B cell (primary cell): Measurements from ENCODE around the gene CDC42SE2. TPM values are rescaled to one million over a fixed set of nuclear protein-coding genes. Genes with fewer than 3 reads are reported as not detected.

ENCODE experiments used
- ATAC-seq: fragments of 200-7000 bp; cut with Tn5 transposase; one replicate; pipeline ENCODE4 v1.10.0; 2021; ENCODE audit warnings: low read depth, mild to moderate bottlenecking, moderate number of reproducible peaks, moderate library complexity
- CTCF ChIA-PET: fragments of 350-600 bp; sonication (Branson Sonifier 250); formaldehyde crosslinking; loops from one replicate; lab custom pipeline; 2021; ENCODE audit warnings: antibody characterized with exemption, inconsistent platforms; lab: Charles Lee
- POLR2A ChIA-PET: fragments of 350-600 bp; sonication (Branson Sonifier 250); formaldehyde crosslinking; loops from one replicate; lab custom pipeline; 2021; ENCODE audit warnings: antibody characterized with exemption; lab: Charles Lee
- DNase-seq: peaks from one replicate; pipeline ENCODE4 v3.0.0; 2013
- H2AFZ ChIP-seq: 2 replicates; pipeline ENCODE4 v1.6.1; 2012; ENCODE audit warnings: mild to moderate bottlenecking, low read depth, low read length; ENCODE audit not compliant: insufficient read depth, poor library complexity, severe bottlenecking
- H3K27ac ChIP-seq, 2 donors: 1 replicate in 1 of 2; 2 replicates in 1 of 2; pipeline ENCODE4 v1.5.1; 2012 to 2013; ENCODE audit warnings: low read length in 2 of 2, mild to moderate bottlenecking in 2 of 2, moderate library complexity in 1 of 2
- H3K27me3 ChIP-seq, 4 experiments: fragments of 200-600 bp in 1 of 4; sonication (generic) in 1 of 4; replicated peaks in 1 of 4; 1 replicate in 2 of 4; 2 replicates in 2 of 4; pipeline versions ENCODE4 v1.6.1 to v1.7.0; 2013 to 2016; ENCODE audit warnings: low read length in 3 of 4, mild to moderate bottlenecking in 2 of 4, mixed read lengths in 1 of 4, moderate library complexity in 1 of 4; ENCODE audit not compliant: insufficient read depth in 4 of 4, control insufficient read depth in 3 of 4; ENCODE audit errors: control extremely low read depth in 1 of 4
- H3K36me3 ChIP-seq, 2 experiments: replicated peaks in 1 of 2; 1 replicate in 1 of 2; 2 replicates in 1 of 2; pipeline versions ENCODE4 v1.6.1 to v1.7.1; 2013; ENCODE audit warnings: low read length in 1 of 2; ENCODE audit not compliant: insufficient read depth in 2 of 2, control insufficient read depth in 1 of 2; ENCODE audit errors: control extremely low read depth in 1 of 2, extremely low read depth in 1 of 2
- H3K4me1 ChIP-seq, 2 donors: fragments of 200-600 bp in 1 of 2; sonication (generic) in 1 of 2; 1 replicate in 1 of 2; 2 replicates in 1 of 2; pipeline versions ENCODE4 v1.5.1 to v1.6.1; 2013 to 2017; ENCODE audit warnings: low read length in 2 of 2; ENCODE audit not compliant: control insufficient read depth in 2 of 2, insufficient read depth in 2 of 2
- H3K4me2 ChIP-seq: replicated peaks from 2 replicates; pipeline ENCODE3; 2012; ENCODE audit warnings: mild to moderate bottlenecking, low read depth, low read length; ENCODE audit not compliant: poor library complexity, severe bottlenecking
- H3K4me3 ChIP-seq, 5 experiments: fragments of 200-600 bp in 1 of 5; sonication (generic) in 1 of 5; 1 replicate in 3 of 5; 2 replicates in 2 of 5; pipeline versions ENCODE4 v1.5.1 to v1.7.0; 2011 to 2016; ENCODE audit warnings: low read length in 4 of 5, mild to moderate bottlenecking in 4 of 5, low read depth in 2 of 5, control low read depth in 1 of 5, moderate library complexity in 1 of 5; ENCODE audit not compliant: insufficient read depth in 1 of 5; ENCODE audit errors: control extremely low read depth in 1 of 5, extremely low read depth in 1 of 5
- H3K79me2 ChIP-seq: fragments of 200-600 bp; sonication (generic); one replicate; pipeline ENCODE4 v1.6.0; 2016; ENCODE audit warnings: low read length; ENCODE audit not compliant: control insufficient read depth, insufficient read depth
- H3K9ac ChIP-seq: fragments of 200-600 bp; sonication (generic); 2 replicates; pipeline ENCODE4 v1.6.1; 2017; ENCODE audit warnings: mild to moderate bottlenecking, low read length, moderate library complexity
- H3K9me3 ChIP-seq, 3 donors: one replicate each; pipeline versions ENCODE4 v1.6.1 to v1.7.1; 2013; ENCODE audit warnings: low read length in 2 of 3; ENCODE audit not compliant: control insufficient read depth in 2 of 3, insufficient read depth in 1 of 3; ENCODE audit errors: control extremely low read depth in 1 of 3
- H4K20me1 ChIP-seq: 2 replicates; pipeline ENCODE4 v1.6.0; 2012; ENCODE audit warnings: mild to moderate bottlenecking, low read length; ENCODE audit not compliant: insufficient read depth, control insufficient read depth, poor library complexity, severe bottlenecking
- H3K27ac Mint-ChIP-seq: one replicate; pipeline ENCODE4 v1.8.0; 2021; ENCODE audit warnings: mixed read lengths
- H3K27me3 Mint-ChIP-seq: one replicate; pipeline ENCODE4 v1.8.0; 2021; ENCODE audit warnings: mixed read lengths
- H3K4me1 Mint-ChIP-seq: one replicate; pipeline ENCODE4 v1.8.0; 2021; ENCODE audit warnings: mixed read lengths
- H3K4me3 Mint-ChIP-seq: one replicate; pipeline ENCODE4 v1.8.0; 2021; ENCODE audit warnings: mixed read lengths
- H3K9me3 Mint-ChIP-seq: one replicate; pipeline ENCODE4 v1.8.0; 2022; ENCODE audit warnings: mixed read lengths; ENCODE audit not compliant: insufficient read depth
- CTCF ChIP-seq: fragments of 200-600 bp; IDR thresholded peaks from one replicate; pipeline ENCODE4 v1.8.0; 2022; ENCODE audit warnings: antibody characterized with exemption, mild to moderate bottlenecking
- EZH2 ChIP-seq: IDR thresholded peaks from 2 replicates; pipeline ENCODE4 v1.6.1; 2012; ENCODE audit warnings: borderline replicate concordance, low read depth, mild to moderate bottlenecking, moderate library complexity, low read length; ENCODE audit not compliant: insufficient read depth, poor library complexity, severe bottlenecking
- WGBS: methylation state at CpG from one replicate; pipeline ENCODE4 v1.1.5; 2013; ENCODE audit warnings: missing lambda C conversion rate; ENCODE audit not compliant: insufficient coverage; 5-methylcytosine and 5-hydroxymethylcytosine counted together
- intact Hi-C: fragments of 100-400 bp; cut with micrococcal nuclease; formaldehyde crosslinking; loops from one replicate; pipeline ENCODE4 v1.10.0; 2022
- polyA plus RNA-seq: library from polyadenylated mRNA; depleted of rRNA; stranded (reverse); fragments of >200 nt; gene quantifications from 2 replicates; pipeline ENCODE4 v1.2.3, GENCODE V29; 2012
- total RNA-seq, 2 donors: library from RNA; stranded (reverse); fragments of 120-200 nt in 1 of 2; gene quantifications; 1 replicate in 1 of 2; 2 replicates in 1 of 2; pipeline versions ENCODE4 v1.2.3 to v1.2.4, GENCODE V29; 2013 to 2022

CDC42SE2 gene
- total and polyA plus RNA-seq, 2 donors (not counting 1 experiment from before 2014, with no cell fraction given): 42.5 to 161 TPM

GRCh38 chr5:131254741-131255140 lies 9.1 kb upstream of the CDC42SE2 start:
- H3K9ac ChIP-seq: no peak overlapping the region
- no peak for ATAC-seq
- H3K79me2 ChIP-seq: peaks cover 76% of the 10 kb centered on the region
- DNase-seq: no peak
- no peaks in the 10 kb centered on the region for H3K27me3 ChIP-seq
- TF ChIP-seq CTCF (no peak), EZH2 (no peak)
- WGBS: no CpG with 5 or more reads among the region's 2 CpGs
- POLR2A ChIA-PET: interaction anchor here (0.6 to 1.0 kb wide), 2 partner anchors 8 to 10 kb away, joined by 3 to 6 read pairs; no protein-coding TSS in a partner anchor
- peaks cover 5% of the 10 kb centered on the region for H4K20me1 ChIP-seq
- CTCF ChIA-PET: interaction anchor here (0.8 to 6.0 kb wide), 2 partner anchors 9 to 29 kb away, joined by 5 to 60 read pairs; partner anchors contain the start of gene CDC42SE2
- H2AFZ ChIP-seq: no peak overlapping the region
- peaks cover 2 to 13% of the 10 kb centered on the region in 2 experiments for H3K36me3 ChIP-seq
- peak overlapping the region; percentile 0 for H3K4me2 ChIP-seq
- peaks cover 66 to 76% of the 10 kb centered on the region in 2 donors for H3K4me1 ChIP-seq
- no peaks in the 10 kb centered on the region for H3K9me3 Mint-ChIP-seq
- intact Hi-C loops: loop anchor here (5.0 kb wide), 1 partner anchor 383 kb away; the partner anchor contains the start of gene RAPGEF6
- H3K27ac ChIP-seq: peak overlapping the region in 1 of 2 donors; percentile 25
- H3K27ac Mint-ChIP-seq: no peak overlapping the region
- H3K4me3 ChIP-seq: no peak overlapping the region
- no peak overlapping the region for H3K4me3 Mint-ChIP-seq
- H3K4me1 Mint-ChIP-seq: peaks cover 76% of the 10 kb centered on the region
- H3K9me3 ChIP-seq: no peaks in the 10 kb centered on the region
- no peaks in the 10 kb centered on the region for H3K27me3 Mint-ChIP-seq

- Histone ChIP-seq H3K27ac (peak overlapping the region; percentile 58 to 89), H4K20me1 (peaks cover 5% of the 10 kb centered on the region), H3K36me3 (peaks cover 2 to 13% of the 10 kb centered on the region in 2 experiments), H3K9me3 (no peaks in the 10 kb centered on the region), H3K27me3 (no peaks in the 10 kb centered on the region), H3K9ac (peak overlapping the region; percentile 36), H3K79me2 (peaks cover 84% of the 10 kb centered on the region), H3K4me3 (no peak overlapping the region), H2AFZ (no peak overlapping the region), H3K4me1 (peaks cover 59 to 60% of the 10 kb centered on the region in 2 donors), H3K4me2 (peak overlapping the region; percentile 56)
- 25% methylated on average over 1 of the region's 2 CpGs for WGBS
- peak overlapping the region; percentile 65 for H3K4me3 Mint-ChIP-seq
- peak overlapping the region; percentile 94 for H3K27ac Mint-ChIP-seq
- DNase-seq (no peak), ATAC-seq (no peak)
- TF ChIP-seq CTCF (no peak), EZH2 (no peak)
- H3K4me1 Mint-ChIP-seq: peaks cover 60% of the 10 kb centered on the region
- CTCF ChIA-PET: interaction anchor here (1.7 to 3.1 kb wide), 3 partner anchors 10 to 121 kb away, joined by 6 to 10 read pairs (median 6); no protein-coding TSS in a partner anchor
- no peaks in the 10 kb centered on the region for H3K9me3 Mint-ChIP-seq
- intact Hi-C loops: no loop called here
- POLR2A ChIA-PET: interaction anchor here (1.6 kb wide), 1 partner anchor 48 kb away, joined by 3 read pairs; no protein-coding TSS in a partner anchor
- H3K27me3 Mint-ChIP-seq: no peaks in the 10 kb centered on the region
Observed at GRCh38 chr5:131256507-131256823, 7.4 kb upstream of the CDC42SE2 start.
